Smooth muscle cell of the brain vasculature (primary cell): ENCODE results near the gene JRKL.

Experiments
- DNase-seq: peaks from one replicate; pipeline ENCODE4 v3.0.0-alpha.2; 2012; ENCODE audit warnings: low read depth, low spot score

JRKL gene

GRCh38 chr11:96389720-96390487 is at the start of gene JRKL, which contains the start of gene CCDC82:
TSS of gene JRKL (plus strand) at chr11:96390013. CDS start at chr11:96390650, 637 bp downstream.
TSS of gene CCDC82 (minus strand) at chr11:96389912. CDS start at chr11:96384747, 5,165 bp downstream.
- DNase-seq, result peak; percentile 89

- no peak for DNase-seq
Measured at GRCh38 chr11:96340555-96340885, 49.3 kb upstream of the JRKL start.

- no peak for DNase-seq
Measured at GRCh38 chr11:96341211-96342013, 48.4 kb upstream of the JRKL start.

- no peak for DNase-seq
Measured at GRCh38 chr11:96342014-96342960, 47.5 kb upstream of the JRKL start.

GRCh38 chr11:96342961-96343711 is 46.7 kb upstream of the JRKL start, which contains the start of gene MAML2:
TSS of gene MAML2 (minus strand) at chr11:96343195. CDS start at chr11:96341895, 1,300 bp downstream.
- DNase-seq, result peak; percentile 74

- no peak for DNase-seq
Measured at GRCh38 chr11:96356848-96357247, 33.0 kb upstream of the JRKL start.

GRCh38 chr11:96357794-96358193 is 32.0 kb upstream of the JRKL start:
- DNase-seq, result no peak

GRCh38 chr11:96358321-96358720 is 31.5 kb upstream of the JRKL start:
- DNase-seq, result no peak

- DNase-seq, result no peak
Measured at GRCh38 chr11:96361778-96362177, 28.0 kb upstream of the JRKL start.

- no peak for DNase-seq
Measured at GRCh38 chr11:96365493-96365892, 24.3 kb upstream of the JRKL start.

- DNase-seq, result no peak
Measured at GRCh38 chr11:96366024-96366423, 23.8 kb upstream of the JRKL start.

GRCh38 chr11:96367342-96367741 is 22.5 kb upstream of the JRKL start:
- no peak for DNase-seq

- DNase-seq, result no peak
Measured at GRCh38 chr11:96373826-96374225, 16.0 kb upstream of the JRKL start.

GRCh38 chr11:96376796-96377195 is 13.0 kb upstream of the JRKL start:
- DNase-seq, result no peak

GRCh38 chr11:96384156-96384555 is 5.7 kb upstream of the JRKL start:
- no peak for DNase-seq

GRCh38 chr11:96385187-96385586 is 4.6 kb upstream of the JRKL start:
- DNase-seq, result no peak

- peak; percentile 3 for DNase-seq
Measured at GRCh38 chr11:96388891-96389719, 708 bp upstream of the JRKL start.

- no peak for DNase-seq
Measured at GRCh38 chr11:96390488-96390792, 627 bp downstream of the JRKL start.

- no peak for DNase-seq
Measured at GRCh38 chr11:96391698-96392307, 2.0 kb downstream of the JRKL start.
